Tibial nerve (tissue), 4 donors: ENCODE results near the gene CELF3. TPM values are rescaled to one million over a fixed set of nuclear protein-coding genes. Genes with fewer than 3 reads are reported as not detected.

Source experiments
- DNase-seq, 2 donors: peaks; one replicate each; pipeline ENCODE4 v3.0.0-alpha.2; 2019; ENCODE audit warnings: low spot score in 2 of 2
- H3K27ac ChIP-seq, 4 donors: fragments of 200-600 bp; sonication (generic) in 3 of 4; one replicate each; pipeline ENCODE4 v1.5.1; 2017 to 2019; ENCODE audit warnings: mild to moderate bottlenecking in 1 of 4
- H3K27me3 ChIP-seq, 2 donors: fragments of 200-600 bp; sonication (generic) in 1 of 2; one replicate each; pipeline versions ENCODE4 v1.5.1 to v1.6.0; 2017 to 2019
- H3K36me3 ChIP-seq, 3 donors: fragments of 200-600 bp; sonication (generic); one replicate each; pipeline ENCODE4 v1.5.1; 2018 to 2019
- H3K4me1 ChIP-seq, 4 donors: fragments of 200-600 bp; sonication (generic) in 3 of 4; one replicate each; pipeline ENCODE4 v1.5.1; 2017 to 2019
- H3K4me3 ChIP-seq, 4 donors: fragments of 200-600 bp; sonication (generic) in 3 of 4; one replicate each; pipeline ENCODE4 v1.5.1; 2017 to 2019; ENCODE audit warnings: mild to moderate bottlenecking in 1 of 4, moderate library complexity in 1 of 4
- H3K9me3 ChIP-seq, 4 donors: fragments of 200-600 bp; sonication (generic) in 3 of 4; one replicate each; pipeline ENCODE4 v1.5.1; 2017 to 2019
- EP300 ChIP-seq, 2 donors: sonication (generic); formaldehyde crosslinking; IDR thresholded peaks; one replicate each; pipeline ENCODE4 v1.6.1; 2017; ENCODE audit warnings: antibody characterized with exemption in 2 of 2, mild to moderate bottlenecking in 1 of 2
- POLR2A ChIP-seq, 2 donors: fragments of 450-650 bp; IDR thresholded peaks; one replicate each; pipeline ENCODE4 v1.6.1; 2017; ENCODE audit warnings: antibody characterized with exemption in 2 of 2, mild to moderate bottlenecking in 2 of 2, moderate library complexity in 2 of 2
- WGBS, 2 donors: methylation state at CpG; one replicate each; pipeline ENCODE4 v1.1.5; 2018; 5-methylcytosine and 5-hydroxymethylcytosine counted together
- total RNA-seq, 4 donors: library from RNA; depleted of rRNA; stranded (reverse); fragments of >200 nt; gene quantifications; one replicate each; pipeline ENCODE4 v1.1.0, GENCODE V29; 2016
- TF ChIP-seq, protein P1 (sequence below), 5 experiments: fragments of 200-600 bp in 3 of 5; fragments of 450-650 bp in 2 of 5; sonication (generic) in 3 of 5; IDR thresholded peaks; one replicate each; pipeline ENCODE4 v1.5.1; 2016 to 2019; ENCODE audit warnings: antibody characterized with exemption in 5 of 5, mild to moderate bottlenecking in 3 of 5, moderate library complexity in 2 of 5

Gene CELF3
- total RNA-seq, 4 donors from 2014 or later = not detected

DNA sequence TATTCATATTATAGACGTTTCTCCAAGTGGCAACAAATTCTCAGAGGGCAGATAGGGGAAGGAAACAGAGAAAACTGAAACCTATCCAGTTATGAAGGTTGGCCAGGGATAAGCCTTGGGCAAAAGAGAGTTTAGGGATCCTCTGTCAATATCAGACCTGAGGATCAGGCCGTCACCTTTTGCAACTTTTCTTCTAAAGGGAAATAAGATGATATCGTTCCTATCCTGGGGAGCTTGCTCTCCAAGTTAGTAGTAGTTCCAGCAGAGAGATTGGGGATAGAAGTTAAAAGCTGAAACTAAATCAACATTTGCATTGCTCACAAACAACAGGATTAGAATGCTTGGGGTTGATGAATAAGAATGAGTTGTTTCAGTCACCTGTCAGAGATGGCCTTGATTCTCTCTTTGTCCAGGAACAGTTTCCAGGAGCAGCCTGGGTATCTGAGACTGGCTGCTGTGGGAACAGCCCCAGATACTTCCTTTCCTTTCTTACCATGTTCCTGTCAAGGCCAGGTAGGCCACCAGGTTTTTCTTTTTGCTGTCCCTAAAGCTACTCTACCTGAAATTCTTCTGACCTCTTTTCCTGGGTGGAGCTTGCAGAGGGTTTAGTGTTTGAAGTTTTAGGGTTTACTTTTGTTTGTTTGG is 7.2 kb upstream of the CELF3 start:
- Histone ChIP-seq H3K9me3 (no peaks in the 10 kb centered on the region), H3K36me3 (no peaks in the 10 kb centered on the region), H3K4me1 (peaks cover 0 to 32% (median 6%) of the 10 kb centered on the region in 4 donors), H3K4me3 (no peak overlapping the region), H3K27ac (no peak overlapping the region), H3K27me3 (peaks cover 0 to 10% of the 10 kb centered on the region in 2 donors)
- TF ChIP-seq EP300 (IDR thresholded peaks at IDR 0.05) (no peak), POLR2A (IDR thresholded peaks at IDR 0.05) (no peak)
- 48 to 51% methylated on average over 3 of the region's 3 CpGs for WGBS, 2 donors
- DNase-seq = no peak

DNA sequence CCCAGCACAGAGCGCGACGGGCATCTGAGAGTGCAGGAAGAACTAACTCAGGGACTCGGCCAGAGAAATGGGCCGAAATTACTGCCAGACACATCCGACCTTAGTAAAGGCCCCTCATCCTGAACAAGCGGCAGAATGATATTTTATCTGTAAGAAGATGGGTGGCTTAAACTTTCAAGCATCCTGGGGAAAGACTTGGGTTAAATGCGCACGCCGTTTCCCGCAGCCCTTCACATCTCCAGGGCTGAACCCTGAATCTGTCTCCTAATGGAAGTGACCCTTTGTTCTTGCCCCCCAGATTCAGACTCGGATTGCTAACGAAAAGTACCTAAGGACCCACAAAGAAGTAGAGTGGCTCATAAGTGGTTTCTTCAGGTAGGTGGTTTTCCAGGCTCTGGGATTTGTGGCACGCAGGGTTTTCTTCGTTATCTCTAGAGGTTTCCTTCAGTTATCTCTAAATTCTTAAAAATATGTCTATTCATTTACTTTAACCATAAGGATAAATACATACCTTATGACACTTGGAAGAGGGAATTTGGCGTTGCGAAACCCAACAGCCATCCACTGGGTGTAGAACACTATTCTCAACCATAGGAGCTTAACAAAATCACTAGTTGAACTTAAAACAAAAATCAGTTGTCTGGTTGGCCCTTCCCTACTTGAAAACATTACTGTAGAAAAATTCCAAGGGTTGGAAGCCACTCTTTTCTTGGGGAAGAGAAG is 5.3 kb upstream of the CELF3 start:
- 27 to 29% methylated on average over 16 to 17 of the region's 17 CpGs for WGBS, 2 donors

DNA sequence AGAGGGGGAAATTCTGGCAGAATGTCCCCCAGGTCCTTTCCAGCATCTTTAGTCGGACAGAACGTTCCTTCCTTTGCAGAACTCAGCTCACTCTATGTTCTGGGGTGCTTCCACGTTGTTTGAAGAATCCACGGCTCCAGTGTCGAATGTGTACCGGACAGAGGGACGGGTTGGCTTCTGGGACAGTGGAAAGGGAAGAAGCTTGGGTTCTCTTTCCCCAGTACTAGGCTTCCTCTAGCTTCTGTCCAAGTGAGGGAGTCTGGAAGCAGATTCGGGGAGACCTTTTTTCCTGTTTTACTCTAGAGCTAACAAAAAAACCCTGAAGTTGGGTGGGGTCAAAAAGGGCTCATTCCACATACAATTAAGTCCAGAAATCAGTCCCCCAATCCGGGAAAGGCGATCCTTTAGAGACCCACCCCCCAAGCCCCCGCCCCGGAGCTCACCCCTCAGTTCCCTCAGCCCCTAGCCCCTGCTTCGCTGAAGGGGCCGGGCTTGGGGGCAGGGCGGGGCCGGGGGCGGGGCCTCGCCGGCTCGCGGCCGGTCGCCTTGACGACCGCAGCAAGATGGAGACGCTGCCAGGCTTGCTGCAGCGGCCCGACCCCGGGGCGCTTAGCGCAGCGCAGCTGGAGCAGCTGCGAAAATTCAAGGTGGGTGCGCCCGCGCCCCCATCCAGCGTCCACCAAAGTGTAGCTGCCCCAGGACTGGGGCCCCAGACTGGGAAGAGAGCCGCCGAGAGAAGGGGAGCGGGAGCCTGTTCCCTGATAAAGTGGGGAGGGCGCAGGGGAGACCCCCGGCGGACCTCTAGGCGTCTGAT is 4.6 kb upstream of the CELF3 start, which contains the start of gene RIIAD1:
Gene RIIAD1, plus strand, starts transcription at position 549 of the 814 bp plus-strand sequence. Its CDS starts 15 bp downstream, at position 564.
- 1% methylated on average over 19 to 22 of the region's 44 CpGs for WGBS, 2 donors
- peak in 1 of 2 donors; percentile 25 for DNase-seq
- peaks cover 0 to 37% (median 10%) of the 10 kb centered on the region in 4 donors for H3K4me1 ChIP-seq
- peaks cover 0 to 25% of the 10 kb centered on the region in 2 donors for H3K27me3 ChIP-seq
- H3K27ac ChIP-seq = peak within 1 kb of the TSS; percentile 47 to 87 (median 70)
- H3K9me3 ChIP-seq = no peaks in the 10 kb centered on the region
- peak within 1 kb of the TSS; percentile 38 to 63 (median 54) for H3K4me3 ChIP-seq
- TF ChIP-seq EP300 (IDR thresholded peaks at IDR 0.05) = no peak
- TF ChIP-seq, protein P1, sequence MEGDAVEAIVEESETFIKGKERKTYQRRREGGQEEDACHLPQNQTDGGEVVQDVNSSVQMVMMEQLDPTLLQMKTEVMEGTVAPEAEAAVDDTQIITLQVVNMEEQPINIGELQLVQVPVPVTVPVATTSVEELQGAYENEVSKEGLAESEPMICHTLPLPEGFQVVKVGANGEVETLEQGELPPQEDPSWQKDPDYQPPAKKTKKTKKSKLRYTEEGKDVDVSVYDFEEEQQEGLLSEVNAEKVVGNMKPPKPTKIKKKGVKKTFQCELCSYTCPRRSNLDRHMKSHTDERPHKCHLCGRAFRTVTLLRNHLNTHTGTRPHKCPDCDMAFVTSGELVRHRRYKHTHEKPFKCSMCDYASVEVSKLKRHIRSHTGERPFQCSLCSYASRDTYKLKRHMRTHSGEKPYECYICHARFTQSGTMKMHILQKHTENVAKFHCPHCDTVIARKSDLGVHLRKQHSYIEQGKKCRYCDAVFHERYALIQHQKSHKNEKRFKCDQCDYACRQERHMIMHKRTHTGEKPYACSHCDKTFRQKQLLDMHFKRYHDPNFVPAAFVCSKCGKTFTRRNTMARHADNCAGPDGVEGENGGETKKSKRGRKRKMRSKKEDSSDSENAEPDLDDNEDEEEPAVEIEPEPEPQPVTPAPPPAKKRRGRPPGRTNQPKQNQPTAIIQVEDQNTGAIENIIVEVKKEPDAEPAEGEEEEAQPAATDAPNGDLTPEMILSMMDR (IDR thresholded peaks at IDR 0.05) = no peak
- no peaks in the 10 kb centered on the region for H3K36me3 ChIP-seq

More for the DNA sequence above, 5.3 kb upstream of the CELF3 start:
- Histone ChIP-seq H3K36me3 (no peaks in the 10 kb centered on the region), H3K4me3 (peak overlapping the region; percentile 38 to 63 (median 54)), H3K4me1 (peaks cover 0 to 30% (median 10%) of the 10 kb centered on the region in 4 donors), H3K9me3 (no peaks in the 10 kb centered on the region), H3K27me3 (peaks cover 0 to 21% of the 10 kb centered on the region in 2 donors), H3K27ac (peak overlapping the region in 3 of 4 donors; percentile 65 to 87 (median 76))
- no peak for DNase-seq
- TF ChIP-seq POLR2A (IDR thresholded peaks at IDR 0.05) = no peak
- TF ChIP-seq EP300 (IDR thresholded peaks at IDR 0.05) = no peak
- TF ChIP-seq, protein P1 (IDR thresholded peaks at IDR 0.05) = no peak

DNA sequence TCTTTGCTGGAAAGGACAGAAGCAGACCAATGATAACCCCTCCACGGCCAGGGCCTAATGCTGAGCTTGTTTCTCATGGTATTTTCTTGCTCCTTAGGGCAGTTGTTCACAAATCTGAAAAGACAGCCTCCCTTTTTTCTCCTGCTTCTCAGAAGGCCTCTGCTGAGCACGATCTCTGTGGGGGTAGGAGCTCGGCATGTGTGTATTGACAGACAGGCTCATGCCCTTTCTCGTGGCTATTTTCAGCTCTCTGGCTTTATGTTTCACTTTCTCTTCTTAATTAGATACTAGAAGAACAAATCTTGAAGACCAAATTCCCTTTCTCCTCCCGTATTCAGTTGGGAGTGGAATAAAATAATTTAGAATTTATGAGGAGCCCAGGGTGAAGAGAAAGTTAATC is 4.0 kb upstream of the CELF3 start:
- Histone ChIP-seq H3K27ac (peak overlapping the region; percentile 47 to 87 (median 70)), H3K9me3 (no peaks in the 10 kb centered on the region), H3K4me1 (peaks cover 0 to 39% (median 10%) of the 10 kb centered on the region in 4 donors), H3K27me3 (peaks cover 0 to 31% of the 10 kb centered on the region in 2 donors), H3K36me3 (no peaks in the 10 kb centered on the region), H3K4me3 (peak overlapping the region in 3 of 4 donors; percentile 51 to 63 (median 58))
- no peak for DNase-seq
- TF ChIP-seq, protein P1 (IDR thresholded peaks at IDR 0.05) = no peak
- peak in 1 of 2 donors; percentile 42 for TF ChIP-seq EP300 (IDR thresholded peaks at IDR 0.05)
- 6% methylated on average over 5 of the region's 5 CpGs for WGBS, 2 donors

DNA sequence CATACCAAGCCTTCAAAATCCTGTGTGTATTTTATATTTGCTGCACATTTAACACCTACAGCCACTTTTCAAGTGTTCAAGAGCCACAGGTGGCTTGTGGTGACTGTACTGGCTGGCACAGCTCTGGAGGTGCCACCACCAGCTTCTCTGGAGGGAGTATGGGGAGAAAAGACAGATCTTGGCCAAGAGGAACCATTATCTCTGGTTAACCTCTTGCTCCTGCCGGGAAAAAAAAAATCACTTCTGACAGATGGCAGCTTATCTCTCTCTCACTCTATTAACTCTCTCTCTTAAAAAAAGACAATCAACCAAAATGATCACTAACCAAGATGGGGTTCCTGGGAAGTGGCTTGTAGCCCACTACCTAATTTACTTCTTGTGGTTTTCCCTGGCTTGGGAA is 3.5 kb upstream of the CELF3 start:
- peak overlapping the region in 2 of 4 donors; percentile 51 to 63 for H3K4me3 ChIP-seq
- no peaks in the 10 kb centered on the region for H3K9me3 ChIP-seq
- TF ChIP-seq, protein P1 (IDR thresholded peaks at IDR 0.05) = no peak
- DNase-seq = no peak
- H3K27ac ChIP-seq = peak overlapping the region in 3 of 4 donors; percentile 65 to 87 (median 76)
- WGBS, 2 donors = 44 to 54% methylated on average over 1 of the region's 1 CpG
- peaks cover 0 to 39% (median 10%) of the 10 kb centered on the region in 4 donors for H3K4me1 ChIP-seq
- H3K36me3 ChIP-seq = no peaks in the 10 kb centered on the region
- peaks cover 0 to 36% of the 10 kb centered on the region in 2 donors for H3K27me3 ChIP-seq
